Activated naive CD4-positive, alpha-beta T cell treated with Interleukin-2 at 50 U/mL for 16 hours (primary cell): ENCODE measurements around the gene KIF13A.

Experiments
- DNase-seq: peaks from one replicate; pipeline ENCODE4 v3.0.0-alpha.2; 2020

The KIF13A gene

DNA sequence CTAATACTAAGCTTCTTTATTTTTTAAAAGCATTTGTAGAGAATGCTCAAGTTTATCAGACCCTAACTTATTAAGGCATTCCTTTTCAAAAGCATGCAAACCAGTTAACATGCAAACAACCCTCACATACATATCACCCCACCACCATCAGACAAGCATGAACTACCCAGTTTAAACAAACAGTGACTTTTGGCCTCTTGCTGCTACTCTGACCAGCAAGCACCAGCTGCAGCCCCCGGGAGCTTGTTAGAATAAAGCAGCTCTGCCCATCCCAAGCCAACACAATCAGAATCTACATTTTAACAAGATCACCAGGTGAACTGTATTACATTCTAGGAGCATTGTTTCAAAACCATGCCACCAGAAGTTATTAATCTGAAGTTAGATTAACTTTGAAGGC, 274.9 kb downstream of the KIF13A start:
- no peak for DNase-seq

- no peak for DNase-seq
These were observed 277.1 kb downstream of the KIF13A start for GRCh38 chr6:17710331-17710730.

GRCh38 chr6:17709476-17709875, 278.0 kb downstream of the KIF13A start:
- no peak for DNase-seq
